ENCODE results near the gene TFEB. TPM values are rescaled to one million over a fixed set of nuclear protein-coding genes. Genes with fewer than 3 reads are reported as not detected.

TFEB gene
- polyA plus RNA-seq, 1 donor (not counting 4 experiments of a cell fraction or from before 2014, with no cell fraction given), result 4.3 TPM

- Histone ChIP-seq H4K20me1 (ENCODE audit: control insufficient read depth, extremely low read depth, insufficient read depth, low read length) (no peaks in the 10 kb centered on the region), H3K9me3 (ENCODE audit: control insufficient read depth, low read depth, low read length) (no peaks in the 10 kb centered on the region), H3K27me3 (ENCODE audit: control insufficient read depth, extremely low read depth, insufficient read depth, low read length) (peaks cover 7% of the 10 kb centered on the region), H3K4me1 (ENCODE audit: control insufficient read depth, extremely low read depth, insufficient read depth, low read length) (peaks cover 2% of the 10 kb centered on the region), H3K9ac (ENCODE audit: control insufficient read depth, extremely low read depth, insufficient read depth, low read length) (no peak overlapping the region), H3K27ac (ENCODE audit: control insufficient read depth, insufficient read depth, low read length) (no peak overlapping the region), H3K4me2 (ENCODE audit: control insufficient read depth, extremely low read depth, insufficient read depth, low read depth, low read length) (no peak overlapping the region), H3K36me3 (ENCODE audit: control insufficient read depth in 2 of 2, extremely low read depth in 1 of 2, insufficient read depth in 2 of 2, low read length in 2 of 2) (no peaks in the 10 kb centered on the region), H3K4me3 (ENCODE audit: control insufficient read depth in 2 of 3, extremely low read depth in 1 of 3, insufficient read depth in 2 of 3, low read depth in 1 of 3, low read length in 3 of 3) (no peak overlapping the region), H2AFZ (ENCODE audit: control insufficient read depth, low read length) (no peak overlapping the region), H3K9me1 (ENCODE audit: control insufficient read depth, extremely low read depth, insufficient read depth, low read length) (no peaks in the 10 kb centered on the region), H3K79me2 (ENCODE audit: control insufficient read depth, insufficient read depth, low read length) (no peaks in the 10 kb centered on the region)
- FAIRE-seq (no peak), DNase-seq (ENCODE audit: low read depth, low spot score) (no peak)
- dilution Hi-C loops (cut with MboI; ENCODE audit: extremely low pct_ligation_motif_present, low sequenced_read_pairs), result no loop called here
- TF ChIP-seq EZH2 (IDR thresholded peaks at IDR 0.05; ENCODE audit: low read length), result no peak
- TF ChIP-seq CTCF (optimal IDR thresholded peaks at IDR 0.05 in 1 of 3, IDR thresholded peaks at IDR 0.05 in 1 of 3, conservative IDR thresholded peaks at IDR 0.05 in 1 of 3; ENCODE audit: extremely low read depth in 1 of 3, insufficient read depth in 2 of 3, low read length in 3 of 3), result no peak
Measured at GRCh38 chr6:41678511-41679084, 56.8 kb downstream of the TFEB start.

GRCh38 chr6:41677124-41677921 lies 58.1 kb downstream of the TFEB start:
- Histone ChIP-seq H3K36me3 (ENCODE audit: control insufficient read depth in 2 of 2, extremely low read depth in 1 of 2, insufficient read depth in 2 of 2, low read length in 2 of 2) (no peaks in the 10 kb centered on the region), H2AFZ (ENCODE audit: control insufficient read depth, low read length) (no peak overlapping the region), H3K9me3 (ENCODE audit: control insufficient read depth, low read depth, low read length) (no peaks in the 10 kb centered on the region), H3K79me2 (ENCODE audit: control insufficient read depth, insufficient read depth, low read length) (no peaks in the 10 kb centered on the region), H4K20me1 (ENCODE audit: control insufficient read depth, extremely low read depth, insufficient read depth, low read length) (no peaks in the 10 kb centered on the region), H3K27me3 (ENCODE audit: control insufficient read depth, extremely low read depth, insufficient read depth, low read length) (peaks cover 7% of the 10 kb centered on the region), H3K4me2 (ENCODE audit: control insufficient read depth, extremely low read depth, insufficient read depth, low read depth, low read length) (no peak overlapping the region), H3K27ac (ENCODE audit: control insufficient read depth, insufficient read depth, low read length) (no peak overlapping the region), H3K9ac (ENCODE audit: control insufficient read depth, extremely low read depth, insufficient read depth, low read length) (no peak overlapping the region), H3K4me3 (ENCODE audit: control insufficient read depth in 2 of 3, extremely low read depth in 1 of 3, insufficient read depth in 2 of 3, low read depth in 1 of 3, low read length in 3 of 3) (no peak overlapping the region), H3K4me1 (ENCODE audit: control insufficient read depth, extremely low read depth, insufficient read depth, low read length) (no peaks in the 10 kb centered on the region), H3K9me1 (ENCODE audit: control insufficient read depth, extremely low read depth, insufficient read depth, low read length) (no peaks in the 10 kb centered on the region)
- TF ChIP-seq EZH2 (IDR thresholded peaks at IDR 0.05; ENCODE audit: low read length) (no peak), CTCF (optimal IDR thresholded peaks at IDR 0.05 in 1 of 3, IDR thresholded peaks at IDR 0.05 in 1 of 3, conservative IDR thresholded peaks at IDR 0.05 in 1 of 3; ENCODE audit: extremely low read depth in 1 of 3, insufficient read depth in 2 of 3, low read length in 3 of 3) (no peak)
- FAIRE-seq, result no peak
- DNase-seq (ENCODE audit: low read depth, low spot score), result no peak
- dilution Hi-C loops (cut with MboI; ENCODE audit: extremely low pct_ligation_motif_present, low sequenced_read_pairs), result no loop called here
